GM19328 (cell line): ENCODE results near the gene AMIGO1.
A peak's percentile ranks its signal among the peaks of the same experiment; 100 is the strongest.

Source experiments
- ATAC-seq: cut with Tn5 transposase; IDR thresholded peaks from one replicate; pipeline ENCODE4 v1.9.1; 2021; ENCODE audit warnings: mild to moderate bottlenecking, moderate library complexity; ENCODE audit not compliant: unreplicated experiment

Gene AMIGO1

DNA sequence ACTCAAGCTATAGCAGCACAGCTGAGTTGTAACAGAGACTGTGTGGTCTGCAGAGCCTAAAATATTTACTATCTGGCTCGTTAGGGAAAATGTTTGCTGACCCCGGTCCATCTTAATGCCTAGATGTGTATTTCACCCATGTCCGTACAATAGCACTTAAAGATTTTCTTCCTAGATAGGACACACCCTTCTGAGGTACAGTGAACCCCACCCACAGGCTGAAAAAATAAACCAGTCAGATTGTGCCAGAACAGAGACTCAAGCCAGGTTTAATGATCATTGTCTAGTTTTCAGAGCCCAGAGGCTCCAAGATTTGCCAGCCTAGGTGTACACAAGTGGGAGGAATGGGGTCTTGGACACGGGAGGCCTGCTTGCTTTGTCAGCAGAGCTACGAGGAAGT lies 5.6 kb downstream of the AMIGO1 start:
- ATAC-seq, result no peak

DNA sequence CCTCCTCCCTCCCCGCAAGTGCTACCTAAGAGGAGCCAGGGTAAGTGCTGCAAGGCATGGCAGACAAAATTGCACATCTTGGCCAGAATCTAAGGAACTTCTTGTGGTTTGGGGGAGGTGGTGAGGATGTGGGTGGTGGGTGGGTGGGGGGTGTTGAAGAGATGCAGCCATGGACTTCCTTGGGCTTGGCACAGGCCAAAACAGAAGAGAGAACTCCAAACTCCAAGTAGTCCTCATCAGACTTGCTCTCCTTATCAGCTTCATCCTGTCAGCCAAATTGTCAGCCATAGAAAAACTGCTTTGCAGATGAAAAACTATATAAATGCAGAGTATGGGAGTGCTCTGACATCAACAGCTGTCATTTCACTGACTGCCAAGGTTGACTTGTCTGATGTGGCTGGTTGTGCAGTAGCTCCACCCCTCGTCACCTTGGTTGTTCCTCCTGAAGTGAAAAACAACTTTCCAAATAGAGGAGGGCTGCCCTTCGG lies 7.1 kb downstream of the AMIGO1 start:
- no peak for ATAC-seq

DNA sequence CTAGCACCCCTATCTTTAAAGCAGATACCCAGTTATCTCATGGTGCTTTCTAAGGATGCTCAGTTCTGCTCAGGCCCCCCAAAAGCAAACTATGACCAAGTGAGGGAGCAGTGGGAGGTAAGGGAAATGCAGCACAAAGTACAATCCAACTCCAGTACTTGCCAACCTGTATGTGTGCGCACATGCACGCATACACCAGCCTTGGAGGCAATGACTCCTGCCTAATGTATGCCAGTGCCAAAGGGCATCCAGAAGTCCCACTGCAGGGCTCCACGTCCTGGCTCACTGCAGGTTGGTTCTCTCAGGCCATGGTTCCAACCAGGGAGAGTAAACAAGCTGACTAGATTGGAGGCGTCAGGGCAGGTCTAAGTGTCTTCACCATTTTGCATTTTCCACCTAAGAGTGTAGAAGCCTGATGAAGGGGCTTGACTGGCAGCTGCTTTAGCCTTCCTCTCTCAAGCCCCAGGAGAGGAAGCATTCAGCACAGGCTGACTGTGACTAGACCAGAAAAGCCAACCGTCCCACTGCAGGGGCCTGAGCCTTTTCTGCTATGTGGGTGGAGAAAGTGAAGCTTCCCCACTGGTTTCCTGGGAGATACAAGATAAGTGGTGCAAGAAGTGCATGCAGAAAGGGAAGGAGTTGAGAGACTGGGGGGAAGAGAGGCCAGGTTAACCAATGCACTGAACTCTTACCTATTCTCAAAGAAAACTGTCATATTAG lies 7.7 kb downstream of the AMIGO1 start:
- ATAC-seq, result no peak

DNA sequence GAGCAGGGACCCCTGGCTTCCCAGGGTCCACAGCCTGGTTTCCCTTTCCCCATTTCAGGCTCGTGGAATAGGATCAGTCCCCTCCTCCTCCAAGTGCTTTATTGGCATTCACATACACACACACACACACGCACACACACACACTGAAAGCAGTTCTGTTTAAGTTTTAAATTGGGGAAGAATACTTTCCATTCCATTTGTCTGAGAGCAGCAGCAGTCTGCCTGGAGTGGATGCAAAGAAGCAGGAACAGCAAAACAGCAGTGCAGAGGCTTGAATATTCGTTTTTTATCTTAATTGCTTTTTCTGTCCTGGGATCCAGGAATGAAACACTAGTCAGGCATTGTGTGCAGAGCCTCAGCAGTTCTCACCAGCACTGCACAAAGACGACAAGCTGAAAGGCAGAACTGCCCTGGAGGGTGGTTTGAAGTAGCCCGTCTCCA lies 8.6 kb downstream of the AMIGO1 start:
- ATAC-seq, result no peak

DNA sequence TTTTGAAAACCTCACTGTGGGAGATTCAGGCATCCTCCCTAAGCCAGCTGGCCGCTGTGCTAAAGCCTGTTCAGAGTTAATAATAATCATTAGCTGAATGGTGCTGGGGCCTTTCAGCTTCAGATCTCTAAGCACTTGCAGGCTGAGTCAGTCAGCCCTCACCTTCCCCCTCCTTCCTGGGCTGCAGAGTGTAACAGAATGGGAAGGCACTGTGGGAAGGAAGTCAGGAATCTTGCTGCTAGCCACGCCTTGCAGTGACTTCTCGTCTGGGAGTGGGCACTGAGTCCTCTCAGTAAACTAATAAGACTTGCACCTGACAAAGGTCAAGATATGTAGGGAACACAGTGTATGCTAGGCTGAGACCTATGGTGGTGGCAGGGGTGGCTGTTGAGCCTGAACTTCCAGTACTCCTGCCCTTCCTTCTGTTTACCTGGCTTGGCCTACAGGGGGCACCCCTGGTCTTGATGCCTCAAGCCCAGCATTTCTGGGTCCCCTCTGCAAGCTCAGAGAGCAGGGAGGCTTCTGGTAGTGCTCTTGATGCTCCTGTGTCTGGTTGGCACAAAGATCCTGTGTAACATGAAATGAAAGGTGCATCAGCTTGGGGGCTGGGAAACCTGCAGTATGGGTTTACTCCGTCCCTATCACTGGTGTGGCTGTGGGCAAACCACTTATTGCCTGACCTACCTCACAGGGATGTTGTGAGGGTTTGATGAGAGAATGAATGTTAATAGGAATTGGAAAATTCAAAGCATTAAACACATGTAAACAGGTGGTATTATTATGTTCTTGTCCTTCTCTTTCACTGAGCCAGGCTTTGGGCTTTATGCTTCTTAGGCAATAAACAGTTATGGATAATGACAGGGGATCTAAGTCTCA lies 9.6 kb downstream of the AMIGO1 start:
- ATAC-seq, result no peak

DNA sequence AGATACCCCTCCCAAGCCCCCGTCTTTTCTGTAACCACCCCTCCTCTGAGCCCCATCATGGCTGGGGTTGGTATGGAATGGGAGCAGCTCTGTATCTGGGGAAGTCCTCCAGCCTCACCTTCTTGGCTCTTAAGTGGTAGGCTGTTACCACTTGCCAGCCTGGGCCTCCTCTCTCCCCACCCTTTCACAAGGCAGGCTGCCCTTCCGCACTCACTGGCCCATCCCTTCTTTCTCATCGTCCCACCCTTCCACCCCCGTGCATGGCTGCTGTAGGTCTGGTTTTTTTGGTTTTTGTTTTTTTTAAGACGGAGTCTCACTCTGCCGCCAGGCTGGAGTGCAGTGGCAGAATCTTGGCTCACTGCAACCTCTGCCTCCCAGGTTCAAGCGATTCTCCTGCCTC lies 10.4 kb downstream of the AMIGO1 start:
- no peak for ATAC-seq

DNA sequence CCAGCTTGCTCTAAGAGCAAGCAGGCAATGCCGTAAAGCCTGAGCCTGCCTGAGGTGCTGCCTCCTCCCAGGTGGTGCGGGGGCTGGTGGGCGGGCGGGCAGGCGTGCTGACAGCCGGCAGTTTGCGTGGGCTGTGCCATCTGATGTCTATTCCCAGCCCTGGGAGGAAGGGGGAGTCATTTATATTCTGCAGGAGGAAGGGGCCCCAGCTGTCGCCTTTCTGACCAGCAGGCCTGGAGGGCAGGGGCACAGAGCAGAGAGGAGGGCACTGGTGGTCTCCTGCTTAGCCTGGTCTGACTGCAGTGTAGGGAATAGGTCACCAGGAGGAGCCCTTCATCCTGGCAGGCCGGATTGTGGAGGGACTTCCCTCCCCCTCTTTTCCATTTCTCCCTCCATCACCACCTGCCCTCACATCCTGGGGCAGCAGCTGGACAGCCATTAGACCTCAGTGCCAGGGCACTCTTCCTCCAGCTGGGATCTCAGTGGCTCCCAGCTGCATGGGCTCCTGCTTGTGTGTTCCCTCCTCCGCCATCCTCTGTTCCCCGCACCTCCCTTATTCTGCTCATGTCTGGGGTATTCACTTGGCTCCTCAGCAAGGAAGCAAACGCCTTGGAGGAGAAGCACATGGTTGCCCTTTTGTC lies 11.2 kb downstream of the AMIGO1 start:
- no peak for ATAC-seq

DNA sequence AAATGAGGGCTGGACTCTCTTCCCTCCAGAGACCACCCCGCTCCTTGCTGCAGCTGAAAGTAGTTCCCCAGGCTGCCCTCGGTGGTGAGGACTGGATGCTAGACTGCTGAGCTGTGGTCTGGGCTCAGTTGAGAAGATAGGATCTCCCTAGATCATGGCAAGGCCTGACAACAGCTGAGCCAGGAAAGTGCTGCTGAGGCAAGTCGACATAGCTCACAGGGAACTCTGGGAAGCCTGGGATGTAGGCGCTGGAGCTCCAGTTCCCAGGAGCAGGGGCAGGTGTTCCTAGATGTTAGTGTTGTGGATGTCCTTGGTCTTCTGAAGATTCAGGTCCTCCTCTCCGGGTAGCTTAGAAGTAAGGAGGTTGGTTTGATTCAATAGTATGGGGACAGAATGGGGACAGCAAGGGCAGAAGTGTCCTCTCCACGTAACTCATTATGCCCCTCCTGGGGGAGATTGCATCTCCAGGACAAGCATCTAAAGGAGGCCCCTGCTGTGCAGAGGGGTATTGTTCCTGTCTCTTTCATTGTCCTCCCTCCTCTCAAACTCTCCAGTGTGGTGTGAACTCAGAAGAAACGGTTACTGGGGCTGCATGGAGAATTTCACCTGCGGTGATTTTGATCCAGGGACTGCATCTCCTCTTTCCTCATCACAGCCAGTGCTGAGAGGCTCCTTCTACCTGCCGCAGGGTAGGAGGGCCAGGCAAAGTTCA lies 11.9 kb downstream of the AMIGO1 start:
- no peak for ATAC-seq

DNA sequence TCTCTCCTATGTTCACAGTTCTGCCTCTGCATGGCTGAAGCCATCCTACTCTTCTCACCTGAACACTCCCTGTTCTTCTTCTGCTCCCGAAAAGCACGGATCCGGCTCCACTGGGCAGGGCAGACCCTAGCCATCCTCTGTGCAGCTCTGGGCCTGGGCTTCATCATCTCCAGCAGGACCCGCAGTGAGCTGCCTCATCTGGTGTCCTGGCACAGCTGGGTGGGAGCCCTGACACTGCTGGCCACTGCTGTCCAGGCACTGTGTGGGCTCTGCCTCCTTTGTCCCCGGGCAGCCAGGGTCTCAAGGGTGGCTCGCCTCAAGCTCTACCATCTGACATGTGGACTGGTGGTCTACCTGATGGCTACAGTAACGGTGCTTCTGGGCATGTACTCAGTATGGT lies 13.8 kb downstream of the AMIGO1 start:
- no peak for ATAC-seq

DNA sequence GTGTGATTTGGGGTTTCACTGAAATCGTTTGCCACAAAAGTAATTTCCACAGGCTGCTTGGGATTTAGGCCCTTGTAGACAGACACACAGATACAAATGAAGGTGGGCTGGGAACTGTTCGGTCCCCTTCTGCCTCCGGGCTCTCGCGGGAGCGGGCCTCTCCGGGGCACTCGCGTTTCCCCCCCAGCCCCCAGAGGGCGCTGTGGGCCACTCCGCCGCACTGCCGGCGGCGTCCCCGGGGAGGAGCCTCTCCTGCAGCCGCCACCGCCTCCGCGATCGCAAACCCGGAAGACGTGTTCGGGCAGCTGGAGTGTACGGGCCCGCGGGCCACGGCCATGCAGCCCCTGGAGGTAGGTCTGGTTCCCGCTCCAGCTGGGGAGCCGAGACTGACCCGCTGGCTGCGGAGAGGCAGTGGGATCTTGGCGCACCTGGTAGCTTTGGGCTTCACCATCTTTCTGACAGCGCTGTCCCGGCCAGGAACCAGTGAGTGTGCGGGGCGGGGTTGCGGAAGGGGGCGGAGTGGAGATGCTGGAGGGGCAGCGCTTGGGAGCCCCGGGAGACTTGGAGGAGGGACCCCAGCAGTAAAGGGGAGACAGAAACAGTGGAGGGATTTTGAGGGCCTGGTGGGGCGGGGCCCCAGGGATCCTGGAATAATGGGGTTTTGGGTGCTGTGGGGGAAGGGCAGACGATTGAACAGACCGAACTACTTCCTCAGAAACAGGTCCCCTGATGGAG lies 15.6 kb downstream of the AMIGO1 start, which contains the start of gene CYB561D1:
Gene CYB561D1 (plus strand): TSS at position 290 of the 735 bp plus-strand sequence. CDS start 46 bp downstream, at position 336.
- ATAC-seq, result peak; percentile 83

DNA sequence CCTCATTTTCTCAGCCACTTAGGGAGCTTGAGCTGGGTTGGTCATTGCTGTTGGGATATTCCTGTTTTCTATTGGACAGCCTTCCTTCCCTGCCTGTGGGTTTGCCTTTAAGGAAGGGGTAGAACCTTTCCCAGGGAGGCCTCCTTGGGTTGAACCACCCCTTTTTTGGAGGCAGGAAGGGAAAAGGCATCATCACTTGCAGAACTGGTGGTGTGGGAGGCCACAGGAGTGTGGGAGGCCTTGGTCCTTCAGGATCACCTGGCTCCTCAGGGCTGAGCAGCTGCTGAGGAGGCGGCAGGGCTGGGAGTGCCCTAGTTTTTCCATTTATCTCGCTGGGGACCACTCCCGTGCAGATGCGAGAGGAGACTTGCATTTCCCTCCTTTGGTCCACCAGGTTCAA lies 16.3 kb downstream of the AMIGO1 start:
- no peak for ATAC-seq

DNA sequence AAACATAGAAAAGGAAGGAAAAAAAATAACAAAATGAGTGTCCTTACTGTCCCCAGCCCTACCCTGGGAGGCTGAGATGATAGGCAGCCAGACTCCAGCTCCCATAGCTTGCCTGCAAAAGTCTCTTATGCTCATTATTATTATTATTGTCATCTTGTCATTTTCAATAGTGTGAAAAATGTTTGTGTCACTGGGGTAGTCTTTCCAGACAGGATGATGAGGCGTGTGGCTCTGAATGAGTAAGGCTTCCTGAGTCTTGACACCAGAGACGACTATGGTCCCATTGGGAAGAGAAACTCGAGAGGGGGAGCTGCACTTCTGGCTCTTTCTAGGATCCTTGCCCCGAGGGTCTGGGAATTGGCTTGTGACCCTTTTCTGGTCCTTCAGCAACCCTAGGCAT lies 16.7 kb downstream of the AMIGO1 start:
- no peak for ATAC-seq

DNA sequence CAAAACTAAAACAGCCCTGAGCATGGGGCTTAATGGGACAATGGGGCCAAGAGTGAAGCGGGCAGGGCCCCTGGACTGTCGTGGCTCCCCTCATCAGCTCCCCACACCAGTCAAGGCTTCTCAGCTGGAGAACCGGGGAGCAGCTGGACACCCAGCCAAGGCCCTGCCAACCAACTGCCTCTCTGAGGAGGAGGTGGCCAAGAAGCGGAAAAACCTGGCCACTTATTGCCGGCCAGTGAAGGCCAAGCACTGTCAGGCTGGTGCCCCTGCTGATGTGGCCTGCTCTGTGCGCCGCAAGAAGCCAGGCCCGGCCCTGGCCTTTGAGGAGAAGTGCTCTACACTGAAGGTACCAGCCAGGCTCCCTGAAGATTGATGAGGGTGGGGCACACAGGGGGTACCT lies 18.2 kb downstream of the AMIGO1 start:
- no peak for ATAC-seq

DNA sequence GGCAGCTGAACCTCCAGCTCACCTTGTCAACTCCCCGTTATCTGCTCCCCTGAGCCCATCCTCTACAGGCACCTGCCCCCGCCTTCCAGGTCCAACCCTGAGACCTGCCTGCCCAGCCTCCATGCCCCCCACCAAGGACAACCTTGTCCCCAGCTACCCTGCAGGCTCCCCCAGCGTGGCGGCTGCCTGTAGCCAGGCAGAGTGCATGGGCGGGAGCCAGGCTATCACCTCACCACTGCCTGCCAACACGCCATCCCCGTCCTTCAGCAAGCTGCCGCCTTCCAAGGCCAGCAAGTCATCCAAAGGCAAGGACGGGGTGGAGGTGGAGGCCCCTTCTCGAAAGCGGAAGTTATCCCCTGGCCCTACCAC lies 18.6 kb downstream of the AMIGO1 start:
- ATAC-seq, result no peak

DNA sequence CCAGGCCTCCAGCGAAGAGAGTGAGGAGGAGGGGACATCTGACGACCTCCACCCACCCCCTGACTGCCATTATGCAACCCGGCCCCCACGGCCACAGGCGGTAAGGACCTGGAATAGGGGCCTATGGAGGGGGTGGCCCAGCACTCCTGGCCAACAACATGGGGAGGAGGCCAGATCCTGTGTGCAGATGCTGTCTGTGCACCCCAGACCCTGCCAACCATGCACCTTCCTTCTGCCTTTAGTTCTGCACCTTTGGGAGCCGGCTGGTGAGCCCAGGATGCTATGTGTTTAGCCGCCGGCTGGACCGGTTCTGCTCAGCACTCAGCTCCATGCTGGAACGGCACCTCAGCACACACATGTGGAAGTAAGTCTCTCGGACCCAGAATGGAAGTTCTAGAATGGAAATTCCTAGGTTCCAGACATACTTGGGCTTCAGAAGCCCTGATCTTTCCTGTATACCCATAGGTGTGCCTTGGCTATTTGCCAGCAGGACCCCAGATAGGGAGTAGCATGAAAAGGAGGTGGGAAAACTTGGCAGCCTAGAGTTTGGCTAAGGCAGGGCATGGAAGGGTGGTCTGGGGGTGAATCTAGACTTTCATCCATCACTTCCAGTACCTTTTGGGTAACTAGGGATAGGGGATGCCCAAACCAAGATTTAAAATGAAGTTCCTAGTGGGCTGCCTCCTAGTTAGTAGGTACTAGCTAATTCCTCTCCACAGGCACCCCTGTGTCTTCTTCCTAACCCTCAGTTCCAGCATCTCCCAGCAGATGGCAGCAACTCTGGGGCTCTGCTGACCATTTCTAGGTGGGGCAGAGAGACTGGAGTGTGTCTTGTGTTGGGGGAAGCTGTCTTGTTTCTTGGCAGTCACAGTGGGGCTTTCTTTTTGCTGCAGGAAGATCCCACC lies 19.2 kb downstream of the AMIGO1 start:
- ATAC-seq, result no peak

DNA sequence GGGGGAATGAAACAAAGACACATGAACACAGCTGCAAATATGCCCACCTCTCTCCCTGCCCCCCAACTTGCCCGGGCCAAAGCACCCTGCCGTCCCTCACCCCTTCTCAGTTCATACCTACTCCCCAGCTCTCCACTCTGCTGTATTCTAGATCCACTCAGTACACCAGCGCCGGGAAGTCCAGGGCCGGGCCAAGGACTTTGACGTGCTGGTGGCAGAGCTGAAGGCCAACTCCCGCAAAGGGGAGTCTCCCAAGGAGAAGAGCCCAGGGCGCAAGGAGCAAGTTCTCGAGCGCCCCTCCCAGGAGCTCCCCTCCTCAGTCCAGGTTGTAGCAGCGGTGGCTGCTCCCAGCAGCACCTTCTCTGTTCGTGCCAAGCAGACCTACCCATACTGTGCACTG lies 20.8 kb downstream of the AMIGO1 start:
- ATAC-seq, result no peak

DNA sequence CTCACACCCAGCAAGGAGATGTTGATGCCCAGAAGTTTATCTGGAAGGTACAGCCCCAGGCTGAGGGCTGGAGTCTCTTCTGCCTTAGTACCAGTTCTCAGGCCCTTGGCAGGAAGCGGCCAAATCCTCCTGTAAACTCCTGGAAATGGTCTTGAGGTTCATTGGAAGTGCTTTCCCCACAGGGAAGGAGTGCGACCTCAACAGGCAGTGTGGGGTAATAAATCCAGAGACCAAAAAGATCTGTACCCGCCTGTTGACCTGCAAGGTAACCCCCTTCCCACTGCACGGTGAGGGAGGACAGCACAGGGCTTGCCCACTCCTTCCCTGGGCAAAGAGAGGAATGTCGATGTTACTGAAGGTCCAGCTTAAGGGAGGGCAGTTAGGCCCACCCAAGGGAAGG lies 21.3 kb downstream of the AMIGO1 start:
- ATAC-seq, result no peak

DNA sequence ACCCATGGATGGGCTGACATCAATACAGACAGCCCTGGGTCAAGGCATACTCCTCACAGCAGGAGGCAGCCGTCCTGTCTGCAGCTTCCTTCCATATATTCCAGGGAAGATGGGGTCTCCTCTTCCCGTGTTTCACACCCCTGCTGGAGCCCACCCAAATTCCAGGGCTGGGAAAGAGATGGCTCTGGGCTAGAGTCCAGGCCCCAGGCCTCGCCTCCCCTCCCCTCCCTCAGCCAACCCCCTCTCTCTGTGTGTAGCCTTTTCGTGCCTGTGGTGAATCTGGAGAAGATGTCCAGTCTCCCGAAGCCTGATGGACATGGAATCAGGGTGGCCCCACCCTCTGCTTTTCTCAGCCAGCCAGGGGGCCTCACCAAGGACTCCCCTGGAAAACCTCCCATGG lies 22.3 kb downstream of the AMIGO1 start:
- no peak for ATAC-seq

DNA sequence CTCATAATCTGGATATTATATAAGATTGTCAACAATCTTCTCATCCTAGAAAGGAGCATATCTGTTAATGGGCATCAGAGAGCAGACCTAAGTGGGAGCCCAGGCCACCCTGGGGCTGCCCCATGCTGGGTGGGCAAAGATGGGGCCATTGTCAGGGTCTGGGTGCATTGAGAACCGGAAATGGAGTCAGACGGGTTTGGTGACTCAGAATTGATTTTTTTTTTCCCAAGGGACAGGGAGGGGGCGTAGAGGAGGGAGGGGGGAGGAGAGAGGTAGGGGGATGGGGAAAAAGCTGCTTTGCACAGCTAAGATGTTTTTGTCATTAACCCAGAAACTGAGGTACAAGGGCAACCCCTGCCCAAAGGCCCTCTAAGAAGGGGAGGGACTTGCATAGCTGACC lies 24.5 kb downstream of the AMIGO1 start:
- ATAC-seq, result no peak
